Mesothelial cell of epicardium (in vitro differentiated cells): ENCODE data around the gene C1GALT1. TPM values are rescaled to one million over a fixed set of nuclear protein-coding genes. Genes with fewer than 3 reads are reported as not detected.
"Not testable (repeated sequence)": the region's sequence is repeated elsewhere in the genome, so short reads cannot be mapped to it uniquely, and the experiment has no call there.

Experiments used
- DNase-seq, 2 experiments: peaks; one replicate each; pipeline ENCODE4 v3.0.0; 2021; ENCODE audit warnings: low spot score in 2 of 2; ENCODE audit not compliant: unreplicated experiment in 2 of 2
- H3K27ac Mint-ChIP-seq: 2 replicates; pipeline ENCODE4 v1.8.0; 2021; ENCODE audit warnings: mixed read lengths
- H3K27me3 Mint-ChIP-seq: 2 replicates; pipeline ENCODE4 v1.8.0; 2021; ENCODE audit warnings: low read depth, mixed read lengths
- H3K36me3 Mint-ChIP-seq: 2 replicates; pipeline ENCODE4 v1.8.0; 2021; ENCODE audit warnings: mixed read lengths
- H3K4me1 Mint-ChIP-seq: 2 replicates; pipeline ENCODE4 v1.8.0; 2021; ENCODE audit warnings: mixed read lengths
- H3K4me3 Mint-ChIP-seq: 2 replicates; pipeline ENCODE4 v1.8.0; 2021; ENCODE audit warnings: mild to moderate bottlenecking, moderate library complexity, mixed read lengths
- H3K9me3 Mint-ChIP-seq: 2 replicates; pipeline ENCODE4 v1.8.0; 2021; ENCODE audit warnings: mixed read lengths
- total RNA-seq: library from RNA; stranded (reverse); gene quantifications from 3 replicates; pipeline ENCODE4 v1.2.1, GENCODE V29; 2021
- TF ChIP-seq, protein P1 (sequence below): fragments of 200-600 bp; sonication (generic); IDR thresholded peaks from one replicate; pipeline ENCODE4 v1.5.0; 2021; ENCODE audit warnings: antibody characterized with exemption; ENCODE audit not compliant: unreplicated experiment

C1GALT1 gene
- total RNA-seq, 1 donor from 2014 or later, result 36.8 TPM

DNA sequence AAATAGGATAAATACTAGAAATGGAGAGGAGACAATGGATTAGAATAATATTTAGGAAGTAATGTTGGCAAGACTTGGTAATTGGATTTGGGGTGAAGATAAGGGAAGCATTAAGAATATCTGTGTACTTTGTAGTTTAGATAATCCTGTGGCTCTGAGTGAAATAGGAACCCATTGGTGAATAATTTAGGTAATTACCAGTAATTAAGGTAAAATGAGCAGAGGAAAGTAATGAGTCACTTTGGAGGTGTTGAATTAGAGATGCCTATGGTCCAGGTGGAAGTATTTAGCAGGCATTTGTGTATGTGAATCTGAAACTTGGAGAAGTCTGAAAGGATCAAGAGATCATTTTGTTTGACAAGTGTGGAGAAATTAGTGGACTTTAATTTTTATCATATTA is 5.7 kb downstream of the C1GALT1 start:
- Mint-ChIP-seq H3K4me3 (no peak overlapping the region), H3K9me3 (peaks cover 9% of the 10 kb centered on the region), H3K4me1 (peaks cover 33% of the 10 kb centered on the region), H3K36me3 (peaks cover 18% of the 10 kb centered on the region), H3K27ac (no peak overlapping the region), H3K27me3 (no peaks in the 10 kb centered on the region)
- TF ChIP-seq, protein P1, sequence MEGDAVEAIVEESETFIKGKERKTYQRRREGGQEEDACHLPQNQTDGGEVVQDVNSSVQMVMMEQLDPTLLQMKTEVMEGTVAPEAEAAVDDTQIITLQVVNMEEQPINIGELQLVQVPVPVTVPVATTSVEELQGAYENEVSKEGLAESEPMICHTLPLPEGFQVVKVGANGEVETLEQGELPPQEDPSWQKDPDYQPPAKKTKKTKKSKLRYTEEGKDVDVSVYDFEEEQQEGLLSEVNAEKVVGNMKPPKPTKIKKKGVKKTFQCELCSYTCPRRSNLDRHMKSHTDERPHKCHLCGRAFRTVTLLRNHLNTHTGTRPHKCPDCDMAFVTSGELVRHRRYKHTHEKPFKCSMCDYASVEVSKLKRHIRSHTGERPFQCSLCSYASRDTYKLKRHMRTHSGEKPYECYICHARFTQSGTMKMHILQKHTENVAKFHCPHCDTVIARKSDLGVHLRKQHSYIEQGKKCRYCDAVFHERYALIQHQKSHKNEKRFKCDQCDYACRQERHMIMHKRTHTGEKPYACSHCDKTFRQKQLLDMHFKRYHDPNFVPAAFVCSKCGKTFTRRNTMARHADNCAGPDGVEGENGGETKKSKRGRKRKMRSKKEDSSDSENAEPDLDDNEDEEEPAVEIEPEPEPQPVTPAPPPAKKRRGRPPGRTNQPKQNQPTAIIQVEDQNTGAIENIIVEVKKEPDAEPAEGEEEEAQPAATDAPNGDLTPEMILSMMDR, result no peak
- no peak for DNase-seq

DNA sequence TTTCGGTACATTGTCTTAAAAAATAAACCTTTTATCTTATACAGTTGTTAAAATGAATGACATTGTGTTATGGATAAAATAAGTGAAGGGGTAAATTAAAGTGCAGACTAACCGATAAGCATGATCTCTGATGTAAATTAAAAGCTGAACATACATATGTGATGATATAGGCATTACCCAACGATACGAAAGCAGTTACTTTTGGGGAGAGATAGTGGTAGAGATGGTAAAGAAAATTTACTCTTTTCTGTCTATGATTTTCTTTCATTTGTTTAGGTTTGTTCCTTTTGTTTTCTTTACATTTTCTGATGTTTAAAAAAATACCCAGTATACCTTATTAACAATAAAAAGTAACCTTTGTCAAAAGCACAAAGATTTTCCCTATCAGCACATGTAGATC is 6.4 kb downstream of the C1GALT1 start:
- peaks cover 27% of the 10 kb centered on the region for H3K4me1 Mint-ChIP-seq
- H3K4me3 Mint-ChIP-seq, result no peak overlapping the region
- no peak overlapping the region for H3K27ac Mint-ChIP-seq
- peaks cover 25% of the 10 kb centered on the region for H3K36me3 Mint-ChIP-seq
- H3K27me3 Mint-ChIP-seq, result no peaks in the 10 kb centered on the region
- TF ChIP-seq, protein P1, result no peak
- H3K9me3 Mint-ChIP-seq, result peaks cover 16% of the 10 kb centered on the region
- DNase-seq, result no peak

DNA sequence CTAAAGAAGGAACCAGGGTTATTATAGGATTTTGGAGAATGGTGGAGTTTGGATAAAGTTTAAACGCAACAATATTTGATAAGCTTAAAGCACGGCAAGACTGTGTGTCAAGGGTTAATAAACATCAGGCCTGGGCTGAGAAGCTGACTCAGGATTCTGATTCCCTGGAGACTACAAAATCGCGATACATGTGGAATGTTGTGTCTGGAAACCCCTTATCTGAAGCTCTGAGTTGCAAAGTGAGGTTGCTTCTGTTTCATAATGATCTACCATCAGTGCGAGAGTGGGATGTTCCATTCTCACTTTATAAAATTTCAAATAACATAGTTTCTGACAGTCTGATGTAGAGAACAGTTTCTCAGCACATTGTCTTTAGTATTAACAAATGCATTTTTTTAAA is 7.8 kb downstream of the C1GALT1 start:
- Mint-ChIP-seq H3K36me3 (peaks cover 32% of the 10 kb centered on the region), H3K27ac (peak overlapping the region; percentile 14), H3K27me3 (no peaks in the 10 kb centered on the region), H3K9me3 (peaks cover 30% of the 10 kb centered on the region), H3K4me3 (no peak overlapping the region), H3K4me1 (peaks cover 14% of the 10 kb centered on the region)
- no peak for DNase-seq
- TF ChIP-seq, protein P1, result no peak

- Mint-ChIP-seq H3K9me3 (peaks cover 35% of the 10 kb centered on the region), H3K4me1 (peaks cover 8% of the 10 kb centered on the region)
Measured at GRCh38 chr7:7191137-7191536, 8.8 kb downstream of the C1GALT1 start.

DNA sequence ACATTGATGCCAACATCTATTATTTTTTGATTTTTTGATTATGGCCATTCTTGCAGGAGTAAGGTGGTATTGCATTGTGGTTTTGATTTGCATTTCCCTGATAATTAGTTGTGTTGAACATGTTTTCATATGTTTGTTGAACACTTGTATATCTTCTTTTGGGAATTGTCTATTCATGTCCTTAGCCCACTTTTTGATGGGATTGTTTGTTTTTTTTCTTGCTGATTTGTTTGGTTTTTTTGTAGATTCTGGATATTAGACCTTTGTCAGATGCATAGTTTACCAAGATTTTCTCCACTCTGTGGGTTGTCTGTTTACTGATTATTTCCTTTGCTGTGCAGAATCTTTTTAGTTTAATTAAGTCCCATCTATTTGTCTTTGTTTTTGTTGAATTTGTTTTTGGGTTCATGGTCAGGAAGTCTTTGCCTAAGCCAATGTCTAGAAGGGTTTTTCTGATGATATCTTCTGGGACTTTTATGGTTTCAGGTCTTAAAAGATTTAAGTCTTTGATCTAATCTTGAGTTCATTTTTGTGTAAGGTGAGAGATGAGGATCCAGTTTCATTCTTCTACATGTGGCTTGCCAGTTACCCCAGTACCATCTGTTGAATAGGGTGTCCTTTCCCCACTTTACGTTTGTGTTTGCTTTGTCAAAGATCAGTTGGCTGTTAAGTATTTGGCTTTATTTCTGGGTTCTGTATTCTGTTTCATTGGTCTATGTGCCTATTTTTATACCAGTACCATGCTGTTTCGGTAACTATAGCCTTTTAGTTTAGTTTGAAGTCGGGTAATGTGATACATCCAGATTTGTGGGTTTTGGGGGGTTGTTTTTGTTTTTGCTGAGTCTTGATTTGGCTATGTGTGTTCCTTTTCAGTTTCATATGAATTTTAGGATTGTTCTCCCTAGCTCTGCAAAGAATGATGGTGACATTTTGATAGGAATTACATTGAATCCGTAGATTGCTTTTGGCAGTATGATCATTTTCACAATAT is 10.7 kb downstream of the C1GALT1 start:
- not testable (repeated sequence) for DNase-seq, H3K4me1 Mint-ChIP-seq, H3K4me3 Mint-ChIP-seq, H3K27ac Mint-ChIP-seq, H3K27me3 Mint-ChIP-seq
- Mint-ChIP-seq H3K9me3 (peaks cover 42% of the 10 kb centered on the region), H3K36me3 (peaks cover 48% of the 10 kb centered on the region)

More at GRCh38 chr7:7191137-7191536, 8.8 kb downstream of the C1GALT1 start:
- no peak for DNase-seq
- TF ChIP-seq, protein P1, result no peak
- Mint-ChIP-seq H3K27me3 (no peaks in the 10 kb centered on the region), H3K36me3 (peaks cover 38% of the 10 kb centered on the region), H3K4me3 (no peak overlapping the region), H3K27ac (no peak overlapping the region)

DNA sequence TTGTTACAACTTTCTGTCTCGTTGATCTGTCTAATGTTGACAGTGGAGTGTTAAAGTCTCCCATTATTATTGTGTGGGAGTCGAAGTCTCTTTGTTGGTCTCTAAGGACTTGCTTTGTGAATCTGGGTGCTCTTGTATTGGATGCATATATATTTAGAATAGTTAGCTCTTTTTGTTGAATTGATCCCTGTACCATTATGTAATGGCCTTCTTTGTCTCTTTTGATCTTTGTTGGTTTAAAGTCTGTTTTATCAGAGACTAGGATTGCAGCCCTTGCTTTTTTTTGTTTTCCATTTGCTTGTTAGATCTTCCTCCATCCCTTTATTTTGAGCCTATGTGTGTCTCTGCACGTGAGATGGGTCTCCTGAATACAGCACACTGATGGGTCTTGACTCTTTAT is 17.2 kb downstream of the C1GALT1 start:
- H3K27ac Mint-ChIP-seq, DNase-seq, H3K4me3 Mint-ChIP-seq, H3K27me3 Mint-ChIP-seq: not testable (repeated sequence)
- Mint-ChIP-seq H3K9me3 (peaks cover 58% of the 10 kb centered on the region), H3K4me1 (peaks cover 16% of the 10 kb centered on the region), H3K36me3 (peaks cover 52% of the 10 kb centered on the region)

DNA sequence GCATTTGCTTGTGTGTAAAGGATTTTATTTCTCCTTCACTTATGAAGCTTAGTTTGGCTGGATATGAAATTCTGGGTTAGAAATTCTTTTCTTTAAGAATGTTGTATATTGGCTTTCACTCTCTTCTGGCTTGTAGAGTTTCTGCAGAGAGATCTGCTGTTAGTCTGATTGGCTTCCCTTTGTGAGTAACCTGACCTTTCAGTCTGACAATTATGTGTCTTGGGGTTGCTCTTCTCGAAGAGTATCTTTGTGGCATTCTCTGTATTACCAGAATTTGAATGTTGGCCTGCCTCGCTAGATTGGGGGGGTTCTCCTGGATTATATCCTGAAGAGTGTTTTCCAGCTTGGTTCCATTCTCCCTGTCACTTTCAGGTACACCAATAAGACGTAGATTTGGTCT is 17.9 kb downstream of the C1GALT1 start:
- Mint-ChIP-seq H3K36me3 (peaks cover 53% of the 10 kb centered on the region), H3K4me1 (peaks cover 16% of the 10 kb centered on the region), H3K9me3 (peaks cover 57% of the 10 kb centered on the region)
- H3K4me3 Mint-ChIP-seq, DNase-seq, H3K27me3 Mint-ChIP-seq, H3K27ac Mint-ChIP-seq: not testable (repeated sequence)
